ENCODE data around the gene LSM10.

Gene LSM10

DNA sequence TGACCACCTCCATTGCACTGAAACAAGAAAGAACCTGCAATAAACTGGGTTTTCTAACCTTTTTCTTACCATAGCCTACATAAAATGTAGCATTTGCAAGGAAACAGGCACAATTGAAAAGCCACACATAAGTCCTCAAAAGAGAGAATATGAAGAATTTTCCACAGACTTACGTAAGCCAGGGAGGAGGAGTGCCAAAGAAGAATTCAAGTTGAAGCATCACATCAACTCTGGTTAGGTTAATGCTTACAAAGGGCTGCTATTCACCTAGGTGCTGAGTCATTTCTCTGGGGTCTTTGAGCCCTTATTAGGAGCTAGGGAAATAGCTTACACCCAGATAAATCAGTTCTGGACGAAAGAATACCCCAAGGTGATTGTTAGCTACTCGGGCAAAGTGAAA is 42.9 kb upstream of the LSM10 start:
- TF ChIP-seq, protein P1, sequence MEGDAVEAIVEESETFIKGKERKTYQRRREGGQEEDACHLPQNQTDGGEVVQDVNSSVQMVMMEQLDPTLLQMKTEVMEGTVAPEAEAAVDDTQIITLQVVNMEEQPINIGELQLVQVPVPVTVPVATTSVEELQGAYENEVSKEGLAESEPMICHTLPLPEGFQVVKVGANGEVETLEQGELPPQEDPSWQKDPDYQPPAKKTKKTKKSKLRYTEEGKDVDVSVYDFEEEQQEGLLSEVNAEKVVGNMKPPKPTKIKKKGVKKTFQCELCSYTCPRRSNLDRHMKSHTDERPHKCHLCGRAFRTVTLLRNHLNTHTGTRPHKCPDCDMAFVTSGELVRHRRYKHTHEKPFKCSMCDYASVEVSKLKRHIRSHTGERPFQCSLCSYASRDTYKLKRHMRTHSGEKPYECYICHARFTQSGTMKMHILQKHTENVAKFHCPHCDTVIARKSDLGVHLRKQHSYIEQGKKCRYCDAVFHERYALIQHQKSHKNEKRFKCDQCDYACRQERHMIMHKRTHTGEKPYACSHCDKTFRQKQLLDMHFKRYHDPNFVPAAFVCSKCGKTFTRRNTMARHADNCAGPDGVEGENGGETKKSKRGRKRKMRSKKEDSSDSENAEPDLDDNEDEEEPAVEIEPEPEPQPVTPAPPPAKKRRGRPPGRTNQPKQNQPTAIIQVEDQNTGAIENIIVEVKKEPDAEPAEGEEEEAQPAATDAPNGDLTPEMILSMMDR (conservative IDR thresholded peaks at IDR 0.05; ENCODE audit: control insufficient read depth, insufficient read depth, low read depth, low read length): no peak
- no peak for DNase-seq (ENCODE audit: low read depth)
- no peak overlapping the region for H3K4me3 ChIP-seq (ENCODE audit: control insufficient read depth, low read depth, low read length)

DNA sequence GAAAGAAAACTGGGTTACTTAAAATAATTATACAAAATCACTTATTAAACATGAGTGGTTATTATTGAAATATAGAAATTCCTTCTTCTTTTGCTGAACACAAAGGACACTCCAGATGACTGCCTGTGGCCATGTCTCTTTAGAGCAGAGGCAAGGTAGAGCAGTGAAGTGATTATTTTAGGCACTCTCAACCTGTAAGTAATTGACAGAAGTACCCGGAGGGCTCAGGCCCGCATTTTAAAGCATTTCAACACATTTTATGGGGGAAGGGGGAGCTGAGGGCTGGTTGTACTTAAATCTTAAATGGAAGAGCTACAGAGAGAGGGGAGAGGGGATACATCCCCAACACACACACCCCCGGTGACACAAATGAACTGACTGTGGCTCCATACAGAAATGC is 42.3 kb upstream of the LSM10 start:
- DNase-seq (ENCODE audit: low read depth): no peak
- H3K4me3 ChIP-seq (ENCODE audit: control insufficient read depth, low read depth, low read length): no peak overlapping the region
- TF ChIP-seq, protein P1 (conservative IDR thresholded peaks at IDR 0.05; ENCODE audit: control insufficient read depth, insufficient read depth, low read depth, low read length): no peak

DNA sequence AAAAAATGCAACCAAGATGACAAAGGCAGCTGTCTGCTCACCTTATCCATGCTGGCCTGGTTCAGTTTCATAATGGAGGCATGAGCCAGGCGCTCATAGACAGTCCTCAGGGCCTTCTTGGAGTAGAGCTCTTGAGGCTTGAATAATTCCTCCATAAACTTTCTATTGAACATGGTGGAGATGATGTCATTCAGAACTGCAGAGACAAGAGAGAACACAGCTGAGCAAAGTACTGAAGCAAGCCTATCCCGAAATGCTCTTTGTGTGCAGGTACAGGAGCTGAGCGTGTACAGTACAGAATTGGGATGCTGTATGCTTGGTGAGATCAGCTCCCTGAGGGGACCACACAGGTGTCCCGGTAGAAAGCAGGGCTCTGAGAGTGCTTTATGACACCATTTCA is 41.0 kb upstream of the LSM10 start:
- TF ChIP-seq, protein P1 (conservative IDR thresholded peaks at IDR 0.05; ENCODE audit: control insufficient read depth, insufficient read depth, low read depth, low read length): no peak
- no peak for DNase-seq (ENCODE audit: low read depth)
- no peak overlapping the region for H3K4me3 ChIP-seq (ENCODE audit: control insufficient read depth, low read depth, low read length)

DNA sequence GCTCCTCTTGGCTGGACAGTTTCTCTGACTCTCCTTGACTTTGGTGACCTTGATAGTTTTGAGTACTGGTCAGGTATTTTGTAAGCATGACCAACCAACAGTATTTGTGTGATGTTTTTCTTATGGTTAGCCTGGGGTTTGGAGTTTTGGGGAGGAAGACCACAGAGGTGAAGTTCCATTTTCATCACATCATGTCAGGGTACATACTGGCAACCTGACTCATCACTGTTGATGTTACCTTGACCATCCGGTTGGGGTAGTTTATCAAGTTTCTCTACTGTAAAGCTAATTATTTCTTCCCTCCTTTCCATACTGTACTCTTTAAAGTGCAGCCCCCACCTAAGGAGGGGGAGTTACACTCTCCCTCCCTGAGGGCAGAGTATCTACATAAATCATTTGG is 39.1 kb upstream of the LSM10 start:
- TF ChIP-seq, protein P1 (conservative IDR thresholded peaks at IDR 0.05; ENCODE audit: control insufficient read depth, insufficient read depth, low read depth, low read length): no peak
- no peak for DNase-seq (ENCODE audit: low read depth)
- no peak overlapping the region for H3K4me3 ChIP-seq (ENCODE audit: control insufficient read depth, low read depth, low read length)

DNA sequence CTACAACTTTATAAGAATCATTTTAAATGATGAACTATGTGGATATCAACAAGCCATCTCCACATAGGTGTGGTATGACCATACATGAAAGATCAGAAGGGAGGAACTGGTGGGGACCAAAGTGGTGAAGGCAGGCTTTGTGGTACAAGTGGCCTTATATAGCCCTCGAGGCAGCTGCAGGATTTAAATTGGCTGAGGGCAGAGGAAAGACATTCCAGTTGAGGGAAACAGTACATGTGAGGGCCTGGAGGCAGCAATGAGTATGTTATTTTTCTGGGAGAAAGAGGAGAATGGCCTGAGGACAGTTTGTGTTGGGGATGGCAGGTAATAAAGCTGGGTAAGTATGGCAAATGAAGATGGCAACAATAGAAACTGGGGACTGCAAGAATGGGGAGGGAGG is 35.4 kb upstream of the LSM10 start:
- TF ChIP-seq, protein P1 (conservative IDR thresholded peaks at IDR 0.05; ENCODE audit: control insufficient read depth, insufficient read depth, low read depth, low read length): no peak

DNA sequence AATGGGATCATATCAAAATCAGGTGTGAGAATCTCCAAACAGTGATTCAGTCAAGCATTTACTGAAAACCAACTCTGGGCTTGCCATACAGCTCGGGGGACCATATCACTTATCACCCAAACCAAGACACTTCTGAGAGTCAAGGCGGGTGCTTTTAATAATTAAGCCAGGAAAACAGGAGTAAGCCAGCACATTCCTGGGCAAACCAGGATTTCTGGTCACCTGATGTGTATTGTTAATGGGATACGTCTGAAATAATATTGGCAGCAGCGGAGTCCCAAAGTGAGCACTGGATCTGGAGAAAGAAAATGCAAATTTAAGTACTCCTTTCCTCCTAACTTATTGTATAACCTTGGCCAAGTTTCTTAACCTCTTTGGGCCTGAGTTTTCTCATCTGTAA is 34.9 kb upstream of the LSM10 start:
- TF ChIP-seq, protein P1 (conservative IDR thresholded peaks at IDR 0.05; ENCODE audit: control insufficient read depth, insufficient read depth, low read depth, low read length): no peak
- no peak for DNase-seq (ENCODE audit: low read depth)

More for the DNA sequence above, 35.4 kb upstream of the LSM10 start:
- no peak overlapping the region for H3K4me3 ChIP-seq (ENCODE audit: control insufficient read depth, low read depth, low read length)
- no peak for DNase-seq (ENCODE audit: low read depth)

DNA sequence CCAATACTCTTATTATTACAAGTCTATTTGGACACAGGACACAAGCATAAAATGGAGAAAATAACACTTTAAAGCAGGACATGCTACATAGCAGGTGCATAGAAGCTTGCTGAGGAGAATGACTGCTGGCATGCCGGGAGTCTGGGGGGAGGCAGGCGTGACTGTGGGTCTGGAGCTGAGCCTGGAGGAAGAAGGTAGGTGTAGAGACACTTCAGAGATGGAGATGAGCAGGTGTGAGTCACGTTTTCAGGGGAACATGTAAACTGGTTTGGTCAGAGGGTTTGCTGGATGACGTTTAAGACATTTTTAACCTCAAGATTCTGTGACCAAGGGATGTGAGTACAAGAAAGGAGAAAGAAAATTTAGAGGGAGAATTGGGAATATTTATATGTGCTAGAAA is 28.1 kb upstream of the LSM10 start:
- TF ChIP-seq, protein P1 (conservative IDR thresholded peaks at IDR 0.05; ENCODE audit: control insufficient read depth, insufficient read depth, low read depth, low read length): no peak
- DNase-seq (ENCODE audit: low read depth): peak; percentile 20
- no peak overlapping the region for H3K4me3 ChIP-seq (ENCODE audit: control insufficient read depth, low read depth, low read length)

More for the DNA sequence above, 34.9 kb upstream of the LSM10 start:
- H3K4me3 ChIP-seq (ENCODE audit: control insufficient read depth, low read depth, low read length): no peak overlapping the region
